HG03520 (cell line): Measurements from ENCODE around the gene NUP98.

Experiments
- ATAC-seq: cut with Tn5 transposase; IDR thresholded peaks from one replicate; pipeline ENCODE4 v1.9.1; 2021; ENCODE audit warnings: mild to moderate bottlenecking, moderate library complexity; ENCODE audit not compliant: unreplicated experiment

NUP98 gene

GRCh38 chr11:3797329-3798090 is at the start of gene NUP98:
Gene NUP98, minus strand, starts transcription at chr11:3797554. Its CDS starts 15,437 bp downstream, at chr11:3782117.
- peak; percentile 92 for ATAC-seq

GRCh38 chr11:3845670-3846069 is 48.3 kb upstream of the NUP98 start:
- ATAC-seq = no peak

- no peak for ATAC-seq
Measured at GRCh38 chr11:3845246-3845645, 47.9 kb upstream of the NUP98 start.

- ATAC-seq = no peak
Measured at GRCh38 chr11:3843326-3843725, 46.0 kb upstream of the NUP98 start.

- ATAC-seq = peak; percentile 45
Measured at GRCh38 chr11:3841426-3842350, 44.3 kb upstream of the NUP98 start.

- ATAC-seq = peak; percentile 36
Measured at GRCh38 chr11:3840870-3841425, 43.6 kb upstream of the NUP98 start, which contains the start of gene RHOG. Gene RHOG, minus strand, starts transcription at chr11:3840959. Its CDS starts 12,821 bp downstream, at chr11:3828138.

GRCh38 chr11:3840004-3840869 is 42.9 kb upstream of the NUP98 start:
- ATAC-seq = no peak

GRCh38 chr11:3838504-3838903 is 41.1 kb upstream of the NUP98 start:
- ATAC-seq = no peak

GRCh38 chr11:3837793-3838192 is 40.4 kb upstream of the NUP98 start:
- no peak for ATAC-seq

- ATAC-seq = no peak
Measured at GRCh38 chr11:3836903-3837302, 39.5 kb upstream of the NUP98 start.

- no peak for ATAC-seq
Measured at GRCh38 chr11:3835751-3836150, 38.4 kb upstream of the NUP98 start.

GRCh38 chr11:3834664-3835461 is 37.5 kb upstream of the NUP98 start:
- no peak for ATAC-seq

- no peak for ATAC-seq
Measured at GRCh38 chr11:3834349-3834663, 37.0 kb upstream of the NUP98 start.

- ATAC-seq = no peak
Measured at GRCh38 chr11:3833449-3833848, 36.1 kb upstream of the NUP98 start.

GRCh38 chr11:3832816-3833215 is 35.5 kb upstream of the NUP98 start:
- no peak for ATAC-seq

- ATAC-seq = no peak
Measured at GRCh38 chr11:3831378-3832239, 34.3 kb upstream of the NUP98 start.

GRCh38 chr11:3830730-3831129 is 33.4 kb upstream of the NUP98 start:
- no peak for ATAC-seq

GRCh38 chr11:3830088-3830487 is 32.7 kb upstream of the NUP98 start:
- ATAC-seq = no peak
